Measurements from ENCODE around the gene SERTAD1.

DNA sequence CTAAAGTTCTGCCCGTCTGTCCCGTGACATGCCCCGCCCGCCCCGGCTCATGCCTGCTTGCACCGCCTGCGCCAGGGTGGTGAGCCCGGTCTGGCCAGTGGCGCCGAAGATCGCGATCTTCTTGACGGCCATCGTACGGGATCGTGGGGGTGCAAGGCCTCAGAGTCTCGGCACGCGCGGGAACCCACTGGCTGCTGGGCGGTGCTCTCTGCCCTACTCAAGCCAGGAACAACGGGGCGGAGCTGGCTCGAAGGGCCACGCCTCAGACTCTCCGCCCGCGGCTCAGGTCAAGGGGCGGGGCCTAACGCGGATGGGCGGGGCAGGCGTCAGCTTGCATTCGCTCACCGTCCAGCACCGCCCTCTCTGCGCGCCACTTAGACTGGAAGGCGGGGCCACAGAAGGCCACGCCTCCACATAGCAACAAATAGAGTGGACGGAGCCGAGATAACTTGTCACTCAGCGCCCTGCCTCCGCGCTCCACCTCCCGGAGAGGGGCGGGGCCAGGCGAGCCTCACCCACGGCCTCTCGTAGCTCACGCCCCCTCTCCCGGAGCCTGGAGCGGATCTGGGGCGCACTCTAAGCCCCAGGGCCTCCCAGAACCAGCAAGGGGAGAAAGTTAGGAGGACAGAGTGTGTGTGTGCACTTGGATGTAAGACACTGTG, 39.9 kb upstream of the SERTAD1 start, which contains the start of gene BLVRB:
- TF ChIP-seq, protein P1, sequence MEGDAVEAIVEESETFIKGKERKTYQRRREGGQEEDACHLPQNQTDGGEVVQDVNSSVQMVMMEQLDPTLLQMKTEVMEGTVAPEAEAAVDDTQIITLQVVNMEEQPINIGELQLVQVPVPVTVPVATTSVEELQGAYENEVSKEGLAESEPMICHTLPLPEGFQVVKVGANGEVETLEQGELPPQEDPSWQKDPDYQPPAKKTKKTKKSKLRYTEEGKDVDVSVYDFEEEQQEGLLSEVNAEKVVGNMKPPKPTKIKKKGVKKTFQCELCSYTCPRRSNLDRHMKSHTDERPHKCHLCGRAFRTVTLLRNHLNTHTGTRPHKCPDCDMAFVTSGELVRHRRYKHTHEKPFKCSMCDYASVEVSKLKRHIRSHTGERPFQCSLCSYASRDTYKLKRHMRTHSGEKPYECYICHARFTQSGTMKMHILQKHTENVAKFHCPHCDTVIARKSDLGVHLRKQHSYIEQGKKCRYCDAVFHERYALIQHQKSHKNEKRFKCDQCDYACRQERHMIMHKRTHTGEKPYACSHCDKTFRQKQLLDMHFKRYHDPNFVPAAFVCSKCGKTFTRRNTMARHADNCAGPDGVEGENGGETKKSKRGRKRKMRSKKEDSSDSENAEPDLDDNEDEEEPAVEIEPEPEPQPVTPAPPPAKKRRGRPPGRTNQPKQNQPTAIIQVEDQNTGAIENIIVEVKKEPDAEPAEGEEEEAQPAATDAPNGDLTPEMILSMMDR (IDR thresholded peaks at IDR 0.05; ENCODE audit: insufficient read depth, low read length, poor library complexity, severe bottlenecking) = no peak
- no peak for TF ChIP-seq EZH2phosphoT487 (conservative IDR thresholded peaks at IDR 0.05; ENCODE audit: low read length)

All from SU-DHL-6 (cell line).